Hepatocyte (in vitro differentiated cells): Measurements from ENCODE around the gene AKR1C1. TPM values are rescaled to one million over a fixed set of nuclear protein-coding genes. Genes with fewer than 3 reads are reported as not detected.
"Not testable (repeated sequence)": the region's sequence is repeated elsewhere in the genome, so short reads cannot be mapped to it uniquely, and the experiment has no call there.

ENCODE experiments used
- DNase-seq: peaks from one replicate; pipeline ENCODE4 v3.0.0-alpha.2; 2016; ENCODE audit warnings: low spot score
- H2AFZ ChIP-seq: fragments of 200-600 bp; sonication (generic); 2 replicates; pipeline ENCODE4 v1.6.0; 2016; ENCODE audit warnings: antibody characterized with exemption, mild to moderate bottlenecking
- H3K27ac ChIP-seq: fragments of 200-600 bp; sonication (generic); 2 replicates; pipeline ENCODE4 v1.5.1; 2016; ENCODE audit warnings: mild to moderate bottlenecking
- H3K27me3 ChIP-seq: fragments of 200-600 bp; sonication (generic); 2 replicates; pipeline ENCODE4 v1.6.1; 2016
- H3K36me3 ChIP-seq: fragments of 200-600 bp; sonication (generic); replicated peaks from 2 replicates; pipeline ENCODE4 v1.5.1; 2016; ENCODE audit warnings: low read depth; ENCODE audit not compliant: insufficient read depth
- H3K4me1 ChIP-seq: fragments of 200-600 bp; sonication (generic); 2 replicates; pipeline ENCODE4 v1.5.1; 2016; ENCODE audit warnings: mild to moderate bottlenecking, moderate library complexity; ENCODE audit not compliant: insufficient read depth
- H3K4me2 ChIP-seq: fragments of 200-600 bp; sonication (generic); 2 replicates; pipeline ENCODE4 v1.6.0; 2016
- H3K4me3 ChIP-seq: fragments of 200-600 bp; sonication (generic); 2 replicates; pipeline ENCODE4 v1.5.1; 2016; ENCODE audit warnings: mild to moderate bottlenecking
- H3K79me2 ChIP-seq: fragments of 200-600 bp; sonication (generic); 2 replicates; pipeline ENCODE4 v1.6.0; 2017; ENCODE audit warnings: mild to moderate bottlenecking
- H3K9me2 ChIP-seq: fragments of 200-600 bp; sonication (generic); replicated peaks from 2 replicates; pipeline ENCODE4 v1.6.0; 2017; ENCODE audit warnings: mild to moderate bottlenecking; ENCODE audit not compliant: insufficient read depth
- H3K9me3 ChIP-seq: fragments of 200-600 bp; sonication (generic); 2 replicates; pipeline ENCODE4 v1.5.1; 2016; ENCODE audit warnings: low read depth, mild to moderate bottlenecking
- H4K20me1 ChIP-seq: fragments of 200-600 bp; sonication (generic); 2 replicates; pipeline ENCODE4 v1.6.0; 2016; ENCODE audit warnings: mild to moderate bottlenecking; ENCODE audit not compliant: insufficient read depth, poor library complexity, severe bottlenecking
- EZH2 ChIP-seq: fragments of 200-600 bp; sonication (generic); IDR thresholded peaks from 2 replicates; pipeline ENCODE4 v1.6.1; 2016; ENCODE audit warnings: antibody characterized with exemption, mild to moderate bottlenecking, borderline replicate concordance
- EZH2phosphoT487 ChIP-seq: fragments of 200-600 bp; sonication (generic); IDR thresholded peaks from one replicate; pipeline ENCODE4 v1.6.1; 2018; ENCODE audit warnings: antibody characterized with exemption, mild to moderate bottlenecking, low read depth, moderate library complexity; ENCODE audit not compliant: unreplicated experiment, severe bottlenecking
- WGBS: methylation state at CpG from one replicate; pipeline ENCODE4 v1.1.6; 2016; ENCODE audit warnings: low lambda C conversion rate; ENCODE audit errors: missing lambda C conversion rate; 5-methylcytosine and 5-hydroxymethylcytosine counted together
- polyA plus RNA-seq: library from polyadenylated mRNA; unstranded; fragments of >200 nt; fragmentation: Nextera tagmentation; extraction: Ambion mirVana; gene quantifications from 2 replicates; pipeline ENCODE4 v1.2.1, GENCODE V29; 2016
- total RNA-seq: library from RNA; depleted of rRNA; stranded (reverse); fragments of >200 nt; gene quantifications from 2 replicates; pipeline ENCODE4 v1.2.3, GENCODE V29; 2014
- TF ChIP-seq, protein P1 (sequence below): fragments of 200-600 bp; sonication (generic); IDR thresholded peaks from 2 replicates; pipeline ENCODE4 v1.5.1; 2016; ENCODE audit warnings: antibody characterized with exemption, mild to moderate bottlenecking; ENCODE audit not compliant: poor library complexity

Gene AKR1C1
- total and polyA plus RNA-seq, 2 experiments from 2014 or later = 106 to 175 TPM

DNA sequence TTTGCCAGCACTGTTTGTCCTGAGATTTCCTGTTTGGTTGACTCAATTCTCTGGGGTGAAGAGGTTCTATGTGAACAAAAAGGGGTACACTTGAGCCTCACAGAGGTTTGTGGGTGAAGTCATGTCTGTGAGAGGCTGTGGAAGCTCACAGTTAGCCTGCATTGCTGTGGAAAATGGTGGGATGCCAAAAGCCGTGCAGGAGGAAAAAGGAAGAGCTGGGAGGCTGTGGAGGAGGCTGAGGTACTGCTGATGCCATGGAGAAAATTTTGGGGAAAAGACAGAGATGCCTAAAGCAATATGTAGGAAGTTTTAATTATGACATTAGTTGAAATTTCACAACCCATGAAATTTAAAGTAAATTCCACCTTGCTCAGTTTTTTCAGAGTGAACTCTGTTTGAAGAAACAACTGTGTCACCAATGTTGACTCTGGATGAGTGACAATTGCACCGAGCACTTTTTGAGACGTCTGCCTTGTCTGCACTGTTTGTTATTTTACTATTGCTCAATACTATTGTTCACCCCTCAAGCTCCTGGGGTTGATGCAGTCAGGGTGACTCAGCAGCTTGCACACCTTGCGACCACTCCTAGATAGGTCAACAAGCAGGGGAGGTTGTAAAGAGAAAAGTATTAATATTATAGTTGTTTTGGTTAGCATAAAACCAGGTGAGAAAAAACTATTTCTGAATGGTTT is 45.8 kb downstream of the AKR1C1 start:
- H3K4me2 ChIP-seq, H3K79me2 ChIP-seq, H3K9me3 ChIP-seq, H2AFZ ChIP-seq, H3K4me3 ChIP-seq, H3K27me3 ChIP-seq, H3K9me2 ChIP-seq, H3K4me1 ChIP-seq, H4K20me1 ChIP-seq, H3K36me3 ChIP-seq: not testable (repeated sequence)
- peak overlapping the region; percentile 19 for H3K27ac ChIP-seq
- 53% methylated on average over 4 of the region's 4 CpGs for WGBS
- DNase-seq = peak; percentile 35

DNA sequence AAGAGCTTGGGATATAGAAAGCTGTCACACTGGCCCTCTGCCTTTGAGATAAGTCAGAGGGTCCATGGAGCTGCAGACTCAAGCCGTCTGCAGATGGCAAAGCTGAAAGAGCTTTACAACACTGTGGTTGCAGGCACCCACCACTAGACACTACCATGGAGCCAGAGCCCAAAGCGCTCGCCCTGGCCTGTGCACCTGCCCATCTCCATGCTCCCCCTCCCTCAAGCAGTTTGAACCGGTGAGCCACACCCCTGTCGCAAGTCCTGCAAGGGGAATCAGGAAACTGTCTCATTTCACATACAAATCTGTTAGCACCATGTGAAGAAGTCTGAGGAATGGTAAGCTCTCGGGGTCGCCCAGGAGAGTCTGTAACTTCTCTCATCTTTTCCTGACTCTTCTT is 46.8 kb downstream of the AKR1C1 start:
- not testable (repeated sequence) for H3K9me2 ChIP-seq, H3K79me2 ChIP-seq, H2AFZ ChIP-seq, H3K36me3 ChIP-seq, H3K27me3 ChIP-seq, H3K4me2 ChIP-seq, H4K20me1 ChIP-seq, H3K27ac ChIP-seq, H3K4me3 ChIP-seq, H3K4me1 ChIP-seq, DNase-seq, H3K9me3 ChIP-seq
- WGBS = 64% methylated on average over 4 of the region's 7 CpGs

DNA sequence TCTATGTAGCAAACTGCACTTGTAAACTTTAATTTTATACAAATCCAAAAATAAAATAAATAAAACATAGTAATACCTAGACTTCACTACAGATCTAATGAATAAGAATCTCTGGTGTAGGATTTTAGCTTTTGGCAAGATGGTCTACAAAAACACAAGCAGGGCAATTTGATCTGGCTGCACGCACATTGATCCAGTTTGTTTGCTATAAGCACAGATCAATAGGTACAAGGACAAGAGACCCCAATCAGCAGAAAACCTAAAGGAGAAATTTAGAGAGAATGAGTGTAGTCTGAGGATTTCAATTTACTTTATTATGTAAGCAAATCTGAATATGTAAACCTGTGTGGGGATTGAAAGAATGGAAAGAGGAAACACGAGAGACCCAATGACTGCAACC is 48.2 kb downstream of the AKR1C1 start:
- not testable (repeated sequence) for H3K4me3 ChIP-seq, H3K9me3 ChIP-seq, DNase-seq, H3K36me3 ChIP-seq, H3K4me2 ChIP-seq, H3K9me2 ChIP-seq, H2AFZ ChIP-seq, H3K79me2 ChIP-seq, H4K20me1 ChIP-seq, H3K27me3 ChIP-seq, H3K27ac ChIP-seq, H3K4me1 ChIP-seq
- WGBS = 94% methylated on average over 2 of the region's 2 CpGs

DNA sequence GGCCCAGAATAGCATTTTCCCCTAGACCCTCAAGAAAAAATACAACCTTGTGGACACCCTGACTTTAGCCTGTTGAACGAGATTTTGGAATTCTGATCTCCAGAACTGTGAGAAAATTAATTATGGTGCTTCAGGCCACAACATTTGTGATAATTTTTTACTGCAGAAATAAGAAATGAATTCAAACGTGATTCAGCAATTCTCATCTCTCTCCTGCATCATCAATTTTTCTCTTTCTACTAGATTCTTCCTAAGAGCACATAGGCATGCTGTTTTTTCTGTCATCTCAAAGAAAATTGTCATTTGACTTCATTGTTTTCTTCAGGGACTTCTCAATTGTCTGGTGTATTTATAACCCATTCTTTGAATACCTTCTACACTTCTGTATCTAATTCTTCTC is 49.4 kb downstream of the AKR1C1 start:
- H3K79me2 ChIP-seq = no peaks in the 10 kb centered on the region
- H3K27ac ChIP-seq = no peak overlapping the region
- no peak overlapping the region for H3K4me3 ChIP-seq
- DNase-seq = no peak
- no peaks in the 10 kb centered on the region for H3K27me3 ChIP-seq
- no peaks in the 10 kb centered on the region for H3K4me1 ChIP-seq
- 36% methylated on average over 2 of the region's 2 CpGs for WGBS
- no peaks in the 10 kb centered on the region for H3K36me3 ChIP-seq
- no peak overlapping the region for H3K4me2 ChIP-seq
- no peak for TF ChIP-seq EZH2
- no peaks in the 10 kb centered on the region for H3K9me2 ChIP-seq
- no peak overlapping the region for H2AFZ ChIP-seq
- no peaks in the 10 kb centered on the region for H3K9me3 ChIP-seq
- no peaks in the 10 kb centered on the region for H4K20me1 ChIP-seq

DNA sequence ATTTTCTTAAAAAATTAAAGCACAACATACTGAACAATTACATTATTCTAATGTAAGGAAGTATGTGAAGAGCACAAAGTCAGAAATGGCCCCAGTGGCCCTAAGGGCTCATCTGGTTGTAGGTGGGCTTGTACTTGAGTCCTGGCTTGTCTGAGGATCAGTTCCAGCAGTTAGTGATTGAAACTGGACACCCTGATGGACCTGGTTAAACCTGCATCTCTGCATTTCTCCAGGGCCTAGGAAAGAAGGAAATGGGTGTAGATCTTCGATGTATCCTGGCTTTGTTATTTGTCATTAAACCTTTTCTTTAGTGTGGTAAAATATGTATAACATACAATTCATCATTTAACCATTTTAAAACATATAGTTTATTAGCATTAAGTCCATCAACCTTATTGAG is 50.2 kb downstream of the AKR1C1 start:
- H3K27me3 ChIP-seq = no peaks in the 10 kb centered on the region
- H3K4me2 ChIP-seq = no peak overlapping the region
- H3K9me2 ChIP-seq = no peaks in the 10 kb centered on the region
- H2AFZ ChIP-seq = no peak overlapping the region
- no peaks in the 10 kb centered on the region for H4K20me1 ChIP-seq
- no peaks in the 10 kb centered on the region for H3K79me2 ChIP-seq
- H3K36me3 ChIP-seq = no peaks in the 10 kb centered on the region
- WGBS = 33% methylated on average over 1 of the region's 1 CpG
- no peak overlapping the region for H3K4me3 ChIP-seq
- H3K27ac ChIP-seq = no peak overlapping the region
- DNase-seq = no peak
- no peaks in the 10 kb centered on the region for H3K9me3 ChIP-seq
- no peaks in the 10 kb centered on the region for H3K4me1 ChIP-seq
- TF ChIP-seq, protein P1, sequence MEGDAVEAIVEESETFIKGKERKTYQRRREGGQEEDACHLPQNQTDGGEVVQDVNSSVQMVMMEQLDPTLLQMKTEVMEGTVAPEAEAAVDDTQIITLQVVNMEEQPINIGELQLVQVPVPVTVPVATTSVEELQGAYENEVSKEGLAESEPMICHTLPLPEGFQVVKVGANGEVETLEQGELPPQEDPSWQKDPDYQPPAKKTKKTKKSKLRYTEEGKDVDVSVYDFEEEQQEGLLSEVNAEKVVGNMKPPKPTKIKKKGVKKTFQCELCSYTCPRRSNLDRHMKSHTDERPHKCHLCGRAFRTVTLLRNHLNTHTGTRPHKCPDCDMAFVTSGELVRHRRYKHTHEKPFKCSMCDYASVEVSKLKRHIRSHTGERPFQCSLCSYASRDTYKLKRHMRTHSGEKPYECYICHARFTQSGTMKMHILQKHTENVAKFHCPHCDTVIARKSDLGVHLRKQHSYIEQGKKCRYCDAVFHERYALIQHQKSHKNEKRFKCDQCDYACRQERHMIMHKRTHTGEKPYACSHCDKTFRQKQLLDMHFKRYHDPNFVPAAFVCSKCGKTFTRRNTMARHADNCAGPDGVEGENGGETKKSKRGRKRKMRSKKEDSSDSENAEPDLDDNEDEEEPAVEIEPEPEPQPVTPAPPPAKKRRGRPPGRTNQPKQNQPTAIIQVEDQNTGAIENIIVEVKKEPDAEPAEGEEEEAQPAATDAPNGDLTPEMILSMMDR = no peak
- TF ChIP-seq EZH2phosphoT487 (no peak), EZH2 (no peak)

DNA sequence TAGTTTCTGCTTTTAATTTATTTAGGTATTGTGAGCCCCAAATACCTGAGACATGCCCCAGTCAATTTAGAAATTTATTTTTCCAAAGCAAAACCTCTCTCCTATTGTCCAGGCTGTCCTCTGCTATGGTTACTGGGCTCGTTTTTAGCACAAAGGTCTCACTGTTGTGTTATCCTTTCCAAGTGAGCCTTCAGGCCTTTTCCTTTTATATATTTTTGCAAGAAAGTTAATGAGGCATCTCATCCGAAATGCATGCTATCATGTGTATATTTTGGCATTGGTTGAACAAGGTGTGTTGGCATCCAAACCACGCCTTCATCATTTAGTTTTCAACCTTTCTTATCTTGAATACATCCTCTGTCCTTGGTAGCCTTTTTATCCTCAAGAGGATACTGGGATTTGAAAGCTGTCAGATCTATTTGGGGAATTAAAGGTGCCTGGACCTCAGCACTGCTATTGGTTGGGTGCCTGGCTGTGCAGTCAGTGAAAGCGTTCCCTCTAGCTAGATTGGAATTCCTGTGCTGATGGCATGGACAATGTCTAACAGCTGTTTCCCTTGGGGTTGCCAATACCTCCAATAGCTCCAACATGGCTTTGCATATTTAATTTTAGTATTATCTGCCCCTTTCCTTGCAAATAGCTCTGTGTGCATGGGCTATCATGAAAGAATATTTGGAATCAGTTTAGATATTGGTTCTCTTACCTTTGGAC is 51.1 kb downstream of the AKR1C1 start:
- not testable (repeated sequence) for H3K9me2 ChIP-seq, H4K20me1 ChIP-seq, H3K4me2 ChIP-seq, H2AFZ ChIP-seq, H3K27ac ChIP-seq, DNase-seq, H3K27me3 ChIP-seq, H3K4me1 ChIP-seq, H3K79me2 ChIP-seq, H3K9me3 ChIP-seq, H3K36me3 ChIP-seq, H3K4me3 ChIP-seq
- 77% methylated on average over 4 of the region's 4 CpGs for WGBS
